SK-N-SH (cell line): Measurements from ENCODE around the gene UBE2U. TPM values are rescaled to one million over a fixed set of nuclear protein-coding genes. Genes with fewer than 3 reads are reported as not detected.

Experiments used
- CTCF ChIA-PET: fragments of 300-600, 350-600 bp; formaldehyde crosslinking; extraction: SDS; loops from one replicate; lab custom pipeline; 2021; lab: Yijun Ruan, JAX
- POLR2A ChIA-PET: fragments of 350-600 bp; sonication (Branson Sonifier 250); formaldehyde crosslinking; extraction: SDS; loops from one replicate; lab custom pipeline; 2020; ENCODE audit warnings: antibody characterized with exemption, inconsistent platforms; lab: Yijun Ruan, JAX
- DNase-seq: peaks from one replicate; pipeline ENCODE4 v3.0.0; 2012
- H2AFZ ChIP-seq: fragments of 200-600 bp; sonication (generic); 2 replicates; pipeline ENCODE4 v1.8.1; 2016; ENCODE audit warnings: antibody characterized with exemption, mild to moderate bottlenecking, low read depth
- H3F3A ChIP-seq: fragments of 200-600 bp; sonication (generic); replicated peaks from 2 replicates; pipeline ENCODE3; 2016; ENCODE audit warnings: antibody characterized with exemption, mild to moderate bottlenecking; ENCODE audit not compliant: insufficient read depth
- H3K27ac ChIP-seq, 2 experiments: fragments of 200-500 bp in 1 of 2; fragments of 200-600 bp in 1 of 2; sonication (Bioruptor generic) in 1 of 2; sonication (generic), shearing (Covaris generic) in 1 of 2; 2 replicates each; pipeline versions ENCODE4 v1.5.1 to v1.6.1; 2014 to 2016; ENCODE audit warnings: low read depth in 2 of 2, inconsistent platforms in 1 of 2, low read length in 1 of 2, mild to moderate bottlenecking in 1 of 2, mixed read lengths in 1 of 2
- H3K27me3 ChIP-seq: fragments of 200-600 bp; sonication (generic), shearing (Covaris generic); 2 replicates; pipeline ENCODE4 v1.6.1; 2016; ENCODE audit warnings: mixed run types; ENCODE audit not compliant: insufficient read depth
- H3K36me3 ChIP-seq, 2 experiments: fragments of 200-500 bp in 1 of 2; fragments of 200-600 bp in 1 of 2; sonication (Bioruptor generic) in 1 of 2; sonication (generic) in 1 of 2; replicated peaks in 1 of 2; 2 replicates each; pipeline versions ENCODE3 to v1.5.1; 2014 to 2016; ENCODE audit warnings: low read length in 1 of 2, mild to moderate bottlenecking in 1 of 2; ENCODE audit not compliant: insufficient read depth in 2 of 2, control insufficient read depth in 1 of 2
- H3K4me1 ChIP-seq, 2 experiments: fragments of 200-500 bp in 1 of 2; fragments of 200-600 bp in 1 of 2; sonication (Bioruptor generic) in 1 of 2; sonication (generic), shearing (Covaris generic) in 1 of 2; 2 replicates each; pipeline versions ENCODE4 v1.5.1 to v1.6.1; 2014 to 2016; ENCODE audit warnings: low read depth in 1 of 2, low read length in 1 of 2, mixed run types in 1 of 2; ENCODE audit not compliant: insufficient read depth in 2 of 2, control insufficient read depth in 1 of 2
- H3K4me2 ChIP-seq: fragments of 200-600 bp; sonication (generic), shearing (Covaris generic); 2 replicates; pipeline ENCODE4 v1.6.1; 2017; ENCODE audit warnings: mixed run types
- H3K4me3 ChIP-seq, 2 experiments: fragments of 200-500 bp in 1 of 2; fragments of 200-600 bp in 1 of 2; sonication (Bioruptor generic) in 1 of 2; sonication (generic), shearing (Covaris generic) in 1 of 2; 2 replicates each; pipeline versions ENCODE4 v1.5.1 to v1.8.1; 2014 to 2016; ENCODE audit warnings: low read depth in 2 of 2, inconsistent platforms in 1 of 2, low read length in 1 of 2, mild to moderate bottlenecking in 1 of 2, mixed read lengths in 1 of 2, moderate library complexity in 1 of 2
- H3K79me2 ChIP-seq: fragments of 200-600 bp; sonication (generic); 2 replicates; pipeline ENCODE4 v1.8.1; 2017; ENCODE audit warnings: mild to moderate bottlenecking; ENCODE audit not compliant: insufficient read depth
- H3K9ac ChIP-seq: fragments of 200-600 bp; sonication (generic); 2 replicates; pipeline ENCODE4 v1.6.1; 2017; ENCODE audit warnings: mixed run types
- H3K9me2 ChIP-seq: fragments of 200-600 bp; sonication (generic); 2 replicates; pipeline ENCODE4 v1.6.1; 2017; ENCODE audit warnings: mixed run types
- H3K9me3 ChIP-seq: fragments of 200-600 bp; sonication (generic); 2 replicates; pipeline ENCODE4 v1.6.1; 2017; ENCODE audit warnings: mixed run types, mild to moderate bottlenecking, moderate library complexity
- H4K20me1 ChIP-seq: fragments of 200-600 bp; sonication (generic); 2 replicates; pipeline ENCODE4 v1.6.1; 2017; ENCODE audit warnings: mild to moderate bottlenecking, mixed run types; ENCODE audit not compliant: insufficient read depth
- CTCF ChIP-seq: fragments of 200-600 bp; sonication (generic); IDR thresholded peaks from 2 replicates; pipeline ENCODE4 v1.6.1; 2017; ENCODE audit warnings: antibody characterized with exemption, mild to moderate bottlenecking, moderate library complexity
- EP300 ChIP-seq, 2 experiments: IDR thresholded peaks; 2 replicates each; pipeline versions ENCODE4 v1.4.0 to v1.6.1; 2012; ENCODE audit warnings: borderline replicate concordance in 1 of 2, low read depth in 1 of 2, low read length in 1 of 2
- EZH2phosphoT487 ChIP-seq: fragments of 200-600 bp; sonication (generic); IDR thresholded peaks from 2 replicates; pipeline ENCODE4 v1.6.1; 2017; ENCODE audit warnings: low read depth, mixed run types, mild to moderate bottlenecking, antibody characterized with exemption, moderate library complexity, borderline replicate concordance
- FOXM1 ChIP-seq: IDR thresholded peaks from 2 replicates; pipeline ENCODE4 v1.4.0; 2012; ENCODE audit warnings: low read depth, mild to moderate bottlenecking
- GABPA ChIP-seq: IDR thresholded peaks from 2 replicates; pipeline ENCODE4 v1.4.0; 2012; ENCODE audit warnings: low read depth, mild to moderate bottlenecking
- JUND ChIP-seq: IDR thresholded peaks from 2 replicates; pipeline ENCODE4 v1.4.0; 2012
- MAX ChIP-seq: IDR thresholded peaks from 2 replicates; pipeline ENCODE4 v1.4.0; 2012; ENCODE audit warnings: low read depth
- MXI1 ChIP-seq: IDR thresholded peaks from 2 replicates; pipeline ENCODE4 v1.6.1; 2012; ENCODE audit warnings: mild to moderate bottlenecking, low read depth, low read length, improper control_type of control experiment
- NRF1 ChIP-seq: IDR thresholded peaks from 2 replicates; pipeline ENCODE4 v1.6.1; 2012; ENCODE audit warnings: low read depth, mild to moderate bottlenecking, low read length
- RAD21 ChIP-seq: IDR thresholded peaks from 2 replicates; pipeline ENCODE4 v1.6.1; 2012; ENCODE audit warnings: mild to moderate bottlenecking, low read length
- RFX5 ChIP-seq: IDR thresholded peaks from 2 replicates; pipeline ENCODE4 v1.6.1; 2012; ENCODE audit warnings: mild to moderate bottlenecking, improper control_type of control experiment, low read length
- RXRA ChIP-seq: IDR thresholded peaks from 2 replicates; pipeline ENCODE4 v1.4.0; 2012; ENCODE audit warnings: low read depth, mild to moderate bottlenecking, borderline replicate concordance
- SIN3A ChIP-seq: IDR thresholded peaks from 2 replicates; pipeline ENCODE4 v1.6.1; 2012; ENCODE audit warnings: low read depth, mild to moderate bottlenecking, low read length, moderate library complexity, borderline replicate concordance
- SMC3 ChIP-seq: IDR thresholded peaks from 2 replicates; pipeline ENCODE4 v1.6.1; 2012; ENCODE audit warnings: low read depth, low read length, improper control_type of control experiment
- TAF1 ChIP-seq: IDR thresholded peaks from 2 replicates; pipeline ENCODE4 v1.6.1; 2012; ENCODE audit warnings: low read depth, mild to moderate bottlenecking, low read length, moderate library complexity, borderline replicate concordance
- TCF12 ChIP-seq: IDR thresholded peaks from 2 replicates; pipeline ENCODE4 v1.4.0; 2012
- USF2 ChIP-seq: fragments of 150-350 bp; IDR thresholded peaks from 2 replicates; pipeline ENCODE4 v1.6.1; 2017; ENCODE audit warnings: antibody characterized with exemption, low read length, low read depth, borderline replicate concordance
- YY1 ChIP-seq: IDR thresholded peaks from 2 replicates; pipeline ENCODE4 v1.4.0; 2012; ENCODE audit warnings: low read depth, mild to moderate bottlenecking
- WGBS: methylation state at CpG from one replicate; pipeline ENCODE4 v1.1.6; 2017; ENCODE audit warnings: low lambda C conversion rate; 5-methylcytosine and 5-hydroxymethylcytosine counted together
- polyA plus RNA-seq, 3 experiments: library from polyadenylated mRNA; depleted of rRNA; stranded (reverse); fragments of >200 nt; gene quantifications; 2 replicates each; pipeline ENCODE4 v1.2.3, GENCODE V29; 2012

Gene UBE2U
- polyA plus RNA-seq, 1 of the 3 experiments (the other 2 are of a cell fraction): not detected

DNA sequence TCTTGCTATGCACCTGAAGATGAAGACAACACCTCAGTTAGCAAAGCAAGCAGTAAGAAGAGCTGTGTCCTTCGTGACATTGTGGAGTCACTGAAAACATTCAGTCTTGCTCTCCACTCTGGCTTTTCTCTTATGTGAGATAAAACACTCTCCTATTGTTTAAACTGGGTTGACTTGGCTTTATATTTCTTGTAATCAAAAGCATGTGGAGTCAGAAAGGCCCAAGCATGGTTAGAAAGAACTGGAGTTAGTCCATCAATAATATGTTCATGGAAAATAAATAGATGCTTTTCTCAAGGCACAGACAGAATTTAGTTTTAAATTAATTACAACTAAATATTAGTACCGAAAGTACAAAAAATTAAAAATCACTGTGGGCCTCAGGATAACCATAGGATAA is 61.7 kb downstream of the UBE2U start:
- no peaks in the 10 kb centered on the region for H3K9me2 ChIP-seq
- H3K9ac ChIP-seq: no peak overlapping the region
- H3K27ac ChIP-seq: peak overlapping the region in 1 of 2 experiments; percentile 35; a peak in 1 of 4 replicates
- no peak overlapping the region for H3K4me3 ChIP-seq
- CTCF ChIA-PET: no interaction called here
- no peaks in the 10 kb centered on the region for H3K79me2 ChIP-seq
- DNase-seq: no peak
- no peaks in the 10 kb centered on the region; the same call in 1 of the 2 replicates for H3K27me3 ChIP-seq
- H4K20me1 ChIP-seq: no peaks in the 10 kb centered on the region
- no peak overlapping the region for H3K4me2 ChIP-seq
- H3K4me1 ChIP-seq: peaks cover 6 to 9% of the 10 kb centered on the region in 2 experiments; a peak in 2 of 4 replicates
- TF ChIP-seq RFX5 (no peak), JUND (no peak), EP300 (IDR thresholded peaks at IDR 0.05; ENCODE audit: borderline replicate concordance in 1 of 2, low read depth in 1 of 2, low read length in 1 of 2) (no peak), YY1 (no peak), MAX (no peak), CTCF (no peak), NRF1 (no peak), GABPA (no peak), TCF12 (no peak)
- POLR2A ChIA-PET: no interaction called here
- 40% methylated on average over 2 of the region's 2 CpGs for WGBS
- H2AFZ ChIP-seq: no peak overlapping the region
- H3K9me3 ChIP-seq: no peaks in the 10 kb centered on the region
- H3F3A ChIP-seq: no peaks in the 10 kb centered on the region
- no peaks in the 10 kb centered on the region for H3K36me3 ChIP-seq

DNA sequence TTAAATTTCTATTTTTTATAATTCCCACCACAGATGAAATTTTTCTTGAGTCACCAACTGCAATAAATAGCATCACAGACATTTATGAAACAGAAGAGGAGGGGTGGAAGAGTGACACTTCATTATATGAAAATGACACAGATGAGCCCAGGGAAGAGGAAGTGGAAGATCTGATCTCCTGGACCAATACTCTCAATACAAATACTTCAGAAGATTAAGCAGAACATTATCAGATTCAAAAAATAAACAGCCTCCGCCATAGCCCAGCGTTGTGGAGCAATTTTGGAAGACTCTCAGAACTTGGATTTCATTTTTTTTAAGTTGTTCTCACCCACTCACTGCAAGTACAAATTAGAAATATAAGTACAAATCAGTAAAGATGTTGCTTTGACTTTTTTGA is 63.6 kb downstream of the UBE2U start:
- no peak overlapping the region for H3K9ac ChIP-seq
- no peaks in the 10 kb centered on the region for H4K20me1 ChIP-seq
- H3K27ac ChIP-seq: no peak overlapping the region
- H3F3A ChIP-seq: no peaks in the 10 kb centered on the region
- no peak overlapping the region for H3K4me3 ChIP-seq
- ChIA-PET CTCF (interaction anchor here (3.9 kb wide), 1 partner anchor 408 kb away, joined by 31 read pairs; no protein-coding TSS in a partner anchor), POLR2A (no interaction called here)
- peaks cover 9% of the 10 kb centered on the region in 2 experiments; a peak in 2 of 4 replicates for H3K4me1 ChIP-seq
- no peaks in the 10 kb centered on the region for H3K36me3 ChIP-seq
- no peaks in the 10 kb centered on the region; the same call in 1 of the 2 replicates for H3K27me3 ChIP-seq
- no peak for TF ChIP-seq RAD21
- TF ChIP-seq EZH2phosphoT487: no peak
- no peak for TF ChIP-seq FOXM1
- no peak for TF ChIP-seq TAF1
- no peak for TF ChIP-seq MXI1
- no peak for TF ChIP-seq USF2
- no peak for TF ChIP-seq MAX
- TF ChIP-seq RXRA: no peak
- no peak for TF ChIP-seq SIN3A
- TF ChIP-seq SMC3: no peak
- no peak overlapping the region for H3K4me2 ChIP-seq
- no peaks in the 10 kb centered on the region for H3K9me3 ChIP-seq
- DNase-seq: no peak
- H3K79me2 ChIP-seq: no peaks in the 10 kb centered on the region
- H3K9me2 ChIP-seq: no peaks in the 10 kb centered on the region
- WGBS: 54% methylated on average over 2 of the region's 2 CpGs
- no peak overlapping the region for H2AFZ ChIP-seq
